ENCODE measurements around the gene PHLDB2. TPM values are rescaled to one million over a fixed set of nuclear protein-coding genes. Genes with fewer than 3 reads are reported as not detected.

PHLDB2 gene
- total and polyA plus RNA-seq, 2 of the 13 experiments (the other 11 are each of a cell fraction or from before 2014, with no cell fraction given) = 8.4 to 23.6 TPM

GRCh38 chr3:111871809-111872623 is 13.0 kb downstream of the PHLDB2 start:
- Histone ChIP-seq H3K27ac (ENCODE audit: extremely low read length, insufficient read depth, low read length) (no peak overlapping the region), H3K36me3 (replicated peaks in 1 of 2; ENCODE audit: control insufficient read depth in 1 of 2, insufficient read depth in 2 of 2, low read length in 2 of 2) (peaks cover 0 to 2% of the 10 kb centered on the region in 2 experiments; a peak in 1 of 5 replicates), H3K9ac (ENCODE audit: insufficient read depth, low read depth, low read length) (no peak overlapping the region), H3K4me2 (ENCODE audit: low read depth, low read length) (no peak overlapping the region), H2AFZ (ENCODE audit: low read length) (no peak overlapping the region), H3K9me3 (ENCODE audit: low read length) (no peaks in the 10 kb centered on the region), H3K79me2 (ENCODE audit: insufficient read depth, low read length) (no peaks in the 10 kb centered on the region), H4K20me1 (ENCODE audit: insufficient read depth, low read length) (no peaks in the 10 kb centered on the region), H3K27me3 (ENCODE audit: control insufficient read depth in 1 of 2, insufficient read depth in 2 of 2, low read length in 2 of 2) (no peaks in the 10 kb centered on the region), H3K4me1 (ENCODE audit: insufficient read depth, low read length) (peaks cover 36% of the 10 kb centered on the region), H3K4me3 (replicated peaks in 1 of 3; ENCODE audit: insufficient read depth in 1 of 3, low read depth in 2 of 3, low read length in 3 of 3) (no peak overlapping the region)
- intact Hi-C loops (cut with micrococcal nuclease; ENCODE audit: unreplicated experiment) = no loop called here
- 88% methylated on average over 6 of the region's 6 CpGs for WGBS (ENCODE audit: low lambda C conversion rate)
- no TSS peak for BruUV-seq (replicated peaks)
- ATAC-seq (peak; percentile 81), DNase-seq (ENCODE audit: low spot score) (peak; percentile 5), FAIRE-seq (no peak)
- in situ Hi-C loops (cut with HindIII; ENCODE audit: extremely low pct_ligation_motif_present, low pct_unique_long_range_greater_than_20kb) = no loop called here
- CTCF ChIA-PET (ENCODE audit: low intra/inter-chr PET ratio, low total read pairs) = no interaction called here
- TF ChIP-seq EEA1 (CRISPR knock-in tag; IDR thresholded peaks at IDR 0.05; ENCODE audit: borderline replicate concordance) (no peak), FOXP1 (IDR thresholded peaks at IDR 0.05) (no peak), FOXP1 (CRISPR knock-in tag; IDR thresholded peaks at IDR 0.05) (peak; percentile 47; the same call in 1 of the 2 replicates), FOXA3 (CRISPR knock-in tag; IDR thresholded peaks at IDR 0.05) (0 out of 2 replicates have a peak, but pooled peaks have one; percentile 15), ZNF143 (CRISPR knock-in tag; IDR thresholded peaks at IDR 0.05) (no peak)
- TF ChIP-seq, protein P1, sequence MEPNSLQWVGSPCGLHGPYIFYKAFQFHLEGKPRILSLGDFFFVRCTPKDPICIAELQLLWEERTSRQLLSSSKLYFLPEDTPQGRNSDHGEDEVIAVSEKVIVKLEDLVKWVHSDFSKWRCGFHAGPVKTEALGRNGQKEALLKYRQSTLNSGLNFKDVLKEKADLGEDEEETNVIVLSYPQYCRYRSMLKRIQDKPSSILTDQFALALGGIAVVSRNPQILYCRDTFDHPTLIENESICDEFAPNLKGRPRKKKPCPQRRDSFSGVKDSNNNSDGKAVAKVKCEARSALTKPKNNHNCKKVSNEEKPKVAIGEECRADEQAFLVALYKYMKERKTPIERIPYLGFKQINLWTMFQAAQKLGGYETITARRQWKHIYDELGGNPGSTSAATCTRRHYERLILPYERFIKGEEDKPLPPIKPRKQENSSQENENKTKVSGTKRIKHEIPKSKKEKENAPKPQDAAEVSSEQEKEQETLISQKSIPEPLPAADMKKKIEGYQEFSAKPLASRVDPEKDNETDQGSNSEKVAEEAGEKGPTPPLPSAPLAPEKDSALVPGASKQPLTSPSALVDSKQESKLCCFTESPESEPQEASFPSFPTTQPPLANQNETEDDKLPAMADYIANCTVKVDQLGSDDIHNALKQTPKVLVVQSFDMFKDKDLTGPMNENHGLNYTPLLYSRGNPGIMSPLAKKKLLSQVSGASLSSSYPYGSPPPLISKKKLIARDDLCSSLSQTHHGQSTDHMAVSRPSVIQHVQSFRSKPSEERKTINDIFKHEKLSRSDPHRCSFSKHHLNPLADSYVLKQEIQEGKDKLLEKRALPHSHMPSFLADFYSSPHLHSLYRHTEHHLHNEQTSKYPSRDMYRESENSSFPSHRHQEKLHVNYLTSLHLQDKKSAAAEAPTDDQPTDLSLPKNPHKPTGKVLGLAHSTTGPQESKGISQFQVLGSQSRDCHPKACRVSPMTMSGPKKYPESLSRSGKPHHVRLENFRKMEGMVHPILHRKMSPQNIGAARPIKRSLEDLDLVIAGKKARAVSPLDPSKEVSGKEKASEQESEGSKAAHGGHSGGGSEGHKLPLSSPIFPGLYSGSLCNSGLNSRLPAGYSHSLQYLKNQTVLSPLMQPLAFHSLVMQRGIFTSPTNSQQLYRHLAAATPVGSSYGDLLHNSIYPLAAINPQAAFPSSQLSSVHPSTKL (CRISPR knock-in tag; IDR thresholded peaks at IDR 0.05) = 0 out of 2 replicates have a peak, but pooled peaks have one; percentile 17
- POLR2A ChIA-PET = no interaction called here
